Heart left ventricle (tissue), 13 donors: ENCODE results near the gene LENG9.

Experiments
- POLR2A ChIP-seq, 2 donors: fragments of 450-650 bp; IDR thresholded peaks; one replicate each; pipeline ENCODE4 v1.6.1; 2017; ENCODE audit warnings: antibody characterized with exemption in 2 of 2, mild to moderate bottlenecking in 2 of 2, moderate library complexity in 2 of 2
- TF ChIP-seq, protein P1 (sequence below), 12 donors: fragments of 200-600 bp; sonication (generic) in 4 of 12; IDR thresholded peaks; one replicate each; pipeline versions ENCODE4 v1.5.0 to v1.8.0; 2018 to 2022; ENCODE audit warnings: antibody characterized with exemption in 12 of 12, mild to moderate bottlenecking in 5 of 12
- donor health status: ischemic (EF 13 %, LVEDD 7.1; RV severe dilation, severe dysfunction).
- donor health status: DM: no; HTN: yes; CAD: no.
- donor health status: DM: no; HTN: no; CAD: no.
- donor health status: ischemic (EF 25% LVEDD 6.9; RV normal size, moderate dysfunction).
- donor health status: ischemic (EF 25% LVEDD 5.7; RV mildly dilated, moderate dysfunction).
- donor health status: ischemic (EF 35%, LVEDD 5.7; RV mildly dilated, moderate dysfunction).
- donor health status: nonischemic (EF 11% LVEDD 7.7; RV severe dilation, severe dysfunction).
- donor health status: DM: yes; HTN: yes; CAD: no.
- donor health status: PGD.
- donor health status: ischemic (EF 29% LVEDD 5.4; RV normal size, mild dysfunction).
- donor health status: nonischemic (EF 23%, LVEDD 6.1; RV moderate dilation, normal function).

- TF ChIP-seq, protein P1, sequence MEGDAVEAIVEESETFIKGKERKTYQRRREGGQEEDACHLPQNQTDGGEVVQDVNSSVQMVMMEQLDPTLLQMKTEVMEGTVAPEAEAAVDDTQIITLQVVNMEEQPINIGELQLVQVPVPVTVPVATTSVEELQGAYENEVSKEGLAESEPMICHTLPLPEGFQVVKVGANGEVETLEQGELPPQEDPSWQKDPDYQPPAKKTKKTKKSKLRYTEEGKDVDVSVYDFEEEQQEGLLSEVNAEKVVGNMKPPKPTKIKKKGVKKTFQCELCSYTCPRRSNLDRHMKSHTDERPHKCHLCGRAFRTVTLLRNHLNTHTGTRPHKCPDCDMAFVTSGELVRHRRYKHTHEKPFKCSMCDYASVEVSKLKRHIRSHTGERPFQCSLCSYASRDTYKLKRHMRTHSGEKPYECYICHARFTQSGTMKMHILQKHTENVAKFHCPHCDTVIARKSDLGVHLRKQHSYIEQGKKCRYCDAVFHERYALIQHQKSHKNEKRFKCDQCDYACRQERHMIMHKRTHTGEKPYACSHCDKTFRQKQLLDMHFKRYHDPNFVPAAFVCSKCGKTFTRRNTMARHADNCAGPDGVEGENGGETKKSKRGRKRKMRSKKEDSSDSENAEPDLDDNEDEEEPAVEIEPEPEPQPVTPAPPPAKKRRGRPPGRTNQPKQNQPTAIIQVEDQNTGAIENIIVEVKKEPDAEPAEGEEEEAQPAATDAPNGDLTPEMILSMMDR (IDR thresholded peaks at IDR 0.05), result no peak
- TF ChIP-seq POLR2A (IDR thresholded peaks at IDR 0.05), result no peak
These were observed 39.4 kb downstream of the LENG9 start for GRCh38 chr19:54424201-54424600.
